ENCODE measurements around the gene DMRTA2.

Gene DMRTA2

DNA sequence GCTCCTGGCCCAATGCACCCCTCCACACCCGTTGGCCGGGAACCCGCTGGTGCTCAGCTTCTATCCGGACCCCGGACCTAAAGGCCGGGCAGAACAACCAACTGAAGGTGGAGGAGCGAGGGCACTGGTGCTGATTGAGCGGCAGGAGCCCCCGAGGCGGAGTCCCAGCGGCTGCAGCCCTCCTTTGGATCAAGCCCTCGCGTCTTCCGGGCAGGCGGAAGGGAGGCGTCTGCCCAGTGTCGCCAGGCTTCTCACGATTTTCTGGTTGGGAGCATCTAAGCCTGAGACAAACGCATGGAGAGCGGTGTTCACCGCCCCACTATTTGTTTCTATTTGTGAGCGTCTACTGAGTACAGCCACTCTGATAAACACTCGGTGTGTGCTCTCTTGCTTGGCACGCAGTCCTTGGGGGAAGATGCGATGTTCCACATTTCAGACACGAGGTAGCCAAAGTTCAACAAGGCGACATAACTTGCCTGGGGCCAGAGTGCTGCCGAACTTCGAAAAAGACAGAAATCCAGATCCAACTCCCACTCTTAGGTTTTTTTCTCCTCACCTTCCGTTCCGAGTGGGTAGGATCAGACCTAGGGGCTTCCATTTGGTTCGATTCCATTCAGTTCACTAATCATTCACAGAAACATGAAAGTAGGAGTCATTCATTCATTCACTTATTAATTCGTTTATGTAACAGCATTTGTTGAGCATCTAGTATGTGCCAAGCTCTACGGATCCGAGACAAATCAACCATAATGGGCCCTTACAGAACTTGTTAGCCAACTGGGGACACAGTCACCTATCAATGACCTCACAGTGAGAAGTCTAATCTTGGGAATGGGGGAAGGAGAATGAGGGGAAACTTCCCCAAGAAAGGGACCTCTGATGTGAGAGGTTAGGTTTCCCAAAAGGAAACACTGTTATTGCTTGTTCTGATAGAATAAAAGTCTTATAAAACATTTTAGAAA is 4.9 kb upstream of the DMRTA2 start:
- H3K4me3 Mint-ChIP-seq, result no peak overlapping the region
- H3K36me3 Mint-ChIP-seq (ENCODE audit: insufficient read depth), result peaks cover 10% of the 10 kb centered on the region

DNA sequence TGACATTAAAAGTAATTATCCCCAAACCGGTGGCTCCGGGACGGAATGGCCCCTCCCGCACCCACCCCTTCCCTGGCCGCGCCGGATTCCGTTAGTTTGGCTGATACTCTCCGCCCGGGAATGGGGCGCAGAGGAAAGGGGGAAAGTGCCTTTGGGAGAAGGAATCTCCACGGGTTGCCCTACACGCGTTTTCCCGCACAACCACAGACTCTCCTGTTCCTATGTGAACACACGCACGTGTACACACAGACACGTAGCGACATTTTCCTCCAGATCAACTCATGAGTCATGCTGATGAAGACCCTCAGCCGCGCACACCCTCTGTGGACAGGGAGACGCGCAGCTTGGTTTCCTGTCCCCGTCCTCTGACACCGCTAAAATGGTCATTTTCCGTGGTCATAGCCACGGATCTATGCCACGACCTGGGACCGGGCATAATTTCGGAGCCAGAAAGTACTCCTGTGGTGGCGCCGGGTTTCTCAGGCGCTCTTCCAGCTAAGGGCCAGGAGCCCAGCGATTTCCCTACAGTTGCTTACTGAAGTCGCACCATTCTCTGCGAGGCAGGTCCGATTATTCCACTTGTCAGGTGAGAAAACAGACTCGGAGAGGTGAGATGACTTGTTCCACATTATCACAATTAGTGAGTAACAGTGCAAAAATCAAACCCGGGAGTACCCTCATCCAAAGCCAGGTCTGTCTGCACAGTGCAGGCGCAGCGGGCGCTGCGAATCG is 4.0 kb upstream of the DMRTA2 start:
- ATAC-seq (replicated peaks; ENCODE audit: extremely low read depth, poor library complexity, severe bottlenecking) (no peak), DNase-seq (ENCODE audit: low spot score in 2 of 2) (no peak)
- Mint-ChIP-seq H3K4me3 (no peak overlapping the region), H3K4me1 (peaks cover 37% of the 10 kb centered on the region), H3K9me3 (no peaks in the 10 kb centered on the region), H3K36me3 (ENCODE audit: insufficient read depth) (peaks cover 10% of the 10 kb centered on the region), H3K27me3 (peaks cover 100% of the 10 kb centered on the region), H3K27ac (ENCODE audit: low read depth) (no peak overlapping the region)

More for the DNA sequence above, 4.9 kb upstream of the DMRTA2 start:
- peaks cover 96% of the 10 kb centered on the region for H3K27me3 Mint-ChIP-seq
- peaks cover 32% of the 10 kb centered on the region for H3K4me1 Mint-ChIP-seq
- DNase-seq (ENCODE audit: low spot score in 2 of 2) (no peak), ATAC-seq (replicated peaks; ENCODE audit: extremely low read depth, poor library complexity, severe bottlenecking) (no peak)
- H3K27ac Mint-ChIP-seq (ENCODE audit: low read depth), result no peak overlapping the region
- no peaks in the 10 kb centered on the region for H3K9me3 Mint-ChIP-seq

DNA sequence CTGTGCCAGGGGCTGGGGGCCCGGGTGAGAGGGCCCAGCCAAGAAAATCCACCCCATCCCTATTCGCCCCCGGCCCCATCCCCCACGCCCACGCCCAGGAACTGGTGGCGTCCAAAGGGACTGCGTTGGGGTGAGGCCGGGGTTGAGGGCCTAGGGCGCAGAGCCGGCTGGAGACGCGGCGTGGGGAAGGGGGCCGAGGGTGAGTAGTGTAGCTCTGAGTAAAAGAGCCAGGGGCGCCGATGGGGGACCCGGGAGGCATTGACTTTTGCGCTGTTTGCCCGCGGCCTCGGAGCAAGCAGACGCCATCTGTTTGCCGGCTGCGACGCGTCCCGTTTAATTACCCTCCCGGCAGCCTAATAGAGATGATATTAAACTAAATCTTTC is 3.5 kb upstream of the DMRTA2 start:
- Mint-ChIP-seq H3K36me3 (ENCODE audit: insufficient read depth) (peaks cover 10% of the 10 kb centered on the region), H3K27ac (ENCODE audit: low read depth) (no peak overlapping the region), H3K4me3 (no peak overlapping the region), H3K9me3 (no peaks in the 10 kb centered on the region), H3K4me1 (peaks cover 43% of the 10 kb centered on the region), H3K27me3 (peaks cover 100% of the 10 kb centered on the region)
- no peak for DNase-seq (ENCODE audit: low spot score in 2 of 2)
- no peak for ATAC-seq (replicated peaks; ENCODE audit: extremely low read depth, poor library complexity, severe bottlenecking)

GRCh38 chr1:50426108-50426700 is 3.0 kb upstream of the DMRTA2 start:
- Mint-ChIP-seq H3K9me3 (no peaks in the 10 kb centered on the region), H3K36me3 (ENCODE audit: insufficient read depth) (peaks cover 8% of the 10 kb centered on the region), H3K27ac (ENCODE audit: low read depth) (no peak overlapping the region), H3K27me3 (peaks cover 100% of the 10 kb centered on the region), H3K4me1 (peaks cover 45% of the 10 kb centered on the region), H3K4me3 (no peak overlapping the region)
- ATAC-seq (replicated peaks; ENCODE audit: extremely low read depth, poor library complexity, severe bottlenecking), result no peak
- DNase-seq (ENCODE audit: low spot score in 2 of 2), result no peak

DNA sequence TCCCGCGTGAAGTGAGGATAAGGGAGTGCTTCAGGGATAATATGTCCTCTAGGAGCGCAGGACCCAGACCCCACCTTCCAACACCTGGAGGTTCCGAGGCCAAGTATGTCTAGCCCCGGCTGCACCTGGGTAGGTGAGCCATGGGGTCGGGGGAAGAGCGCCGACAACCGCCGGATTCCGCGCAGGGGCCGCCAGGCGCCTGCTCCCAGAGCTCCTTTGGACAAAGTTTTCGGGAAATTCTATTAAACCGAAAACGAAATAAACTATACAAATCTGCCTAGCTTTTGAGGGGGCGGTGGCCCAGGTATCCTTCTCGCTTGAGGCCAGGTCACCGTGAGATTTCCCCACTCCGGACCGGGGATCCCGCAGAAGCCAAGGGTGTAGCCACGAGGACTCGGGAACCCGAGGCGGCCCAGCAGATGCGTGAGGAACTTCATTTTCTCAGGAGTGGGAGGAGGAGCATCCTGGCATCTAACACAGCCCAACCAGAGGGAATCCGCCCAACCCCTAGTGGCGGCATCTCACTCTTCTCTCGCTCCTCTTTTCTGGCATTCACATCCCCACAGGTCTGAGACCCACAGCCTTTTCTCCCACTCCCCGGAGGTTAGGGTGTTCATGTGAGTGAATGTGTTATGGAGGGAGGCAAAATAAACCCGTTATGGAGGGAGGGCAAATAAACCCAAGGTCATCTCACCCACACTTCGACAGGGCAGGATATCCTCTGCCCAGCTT is 2.3 kb upstream of the DMRTA2 start:
- Mint-ChIP-seq H3K4me1 (peaks cover 40% of the 10 kb centered on the region), H3K27ac (ENCODE audit: low read depth) (no peak overlapping the region), H3K36me3 (ENCODE audit: insufficient read depth) (peaks cover 5% of the 10 kb centered on the region), H3K9me3 (no peaks in the 10 kb centered on the region), H3K27me3 (peaks cover 97% of the 10 kb centered on the region), H3K4me3 (peak overlapping the region; percentile 76)
- ATAC-seq (replicated peaks; ENCODE audit: extremely low read depth, poor library complexity, severe bottlenecking) (no peak), DNase-seq (ENCODE audit: low spot score in 2 of 2) (no peak)

GRCh38 chr1:50424884-50425375 is 1.7 kb upstream of the DMRTA2 start:
- ATAC-seq (replicated peaks; ENCODE audit: extremely low read depth, poor library complexity, severe bottlenecking), result no peak
- H3K4me3 Mint-ChIP-seq, result peak overlapping the region; percentile 76
- H3K36me3 Mint-ChIP-seq (ENCODE audit: insufficient read depth), result peaks cover 4% of the 10 kb centered on the region
- no peak overlapping the region for H3K27ac Mint-ChIP-seq (ENCODE audit: low read depth)
- H3K4me1 Mint-ChIP-seq, result peaks cover 46% of the 10 kb centered on the region
- no peak for DNase-seq (ENCODE audit: low spot score in 2 of 2)
- H3K27me3 Mint-ChIP-seq, result peaks cover 97% of the 10 kb centered on the region
- H3K9me3 Mint-ChIP-seq, result no peaks in the 10 kb centered on the region

DNA sequence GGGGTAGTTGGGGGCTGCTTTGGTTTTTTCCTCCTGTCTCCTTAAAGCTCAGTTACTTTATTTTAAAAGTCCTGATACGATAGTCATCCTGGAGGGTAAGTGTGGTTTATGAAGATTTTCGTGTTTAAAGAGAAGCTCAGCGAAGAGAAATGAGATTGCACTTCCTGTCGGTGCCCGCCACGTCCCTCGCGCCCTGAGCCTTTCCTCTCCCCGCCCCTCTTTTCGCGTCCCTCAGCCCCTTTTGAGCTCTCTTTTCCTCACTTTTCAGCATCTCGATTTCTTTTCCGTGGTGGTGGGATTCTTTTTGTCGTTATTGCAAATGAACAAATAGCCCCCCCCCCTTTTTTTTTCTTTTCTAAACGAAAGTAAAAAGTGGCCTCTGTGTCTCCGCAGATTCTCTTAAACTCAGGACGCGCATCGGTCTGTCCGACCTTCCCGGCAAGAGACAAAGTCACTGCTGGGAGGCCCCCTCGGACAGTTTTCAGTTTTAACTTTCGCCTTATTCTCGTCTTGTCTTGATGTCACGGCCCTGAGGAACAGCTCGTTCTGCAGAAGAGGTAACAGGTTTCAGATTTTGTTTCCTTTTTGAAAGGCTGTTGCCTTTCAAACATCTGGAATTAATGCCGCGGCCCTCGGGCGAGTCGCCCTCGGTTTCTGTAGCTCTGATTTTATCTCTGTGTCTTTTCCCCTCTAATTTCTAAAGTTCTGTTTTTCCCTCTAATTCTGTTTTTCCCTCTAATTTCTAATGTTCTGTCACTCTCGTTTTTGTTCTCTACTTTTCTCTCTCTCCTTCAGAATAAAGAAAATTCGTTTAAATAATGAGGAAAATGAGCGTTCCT is 1.0 kb upstream of the DMRTA2 start:
- H3K9me3 Mint-ChIP-seq, result no peaks in the 10 kb centered on the region
- H3K27ac Mint-ChIP-seq (ENCODE audit: low read depth), result no peak overlapping the region
- ATAC-seq (replicated peaks; ENCODE audit: extremely low read depth, poor library complexity, severe bottlenecking) (no peak), DNase-seq (ENCODE audit: low spot score in 2 of 2) (no peak)
- H3K36me3 Mint-ChIP-seq (ENCODE audit: insufficient read depth), result peaks cover 4% of the 10 kb centered on the region
- H3K27me3 Mint-ChIP-seq, result peaks cover 97% of the 10 kb centered on the region
- H3K4me1 Mint-ChIP-seq, result peaks cover 51% of the 10 kb centered on the region
- peak overlapping the region; percentile 76 for H3K4me3 Mint-ChIP-seq

GRCh38 chr1:50423670-50424000 is 392 bp upstream of the DMRTA2 start:
- peaks cover 91% of the 10 kb centered on the region for H3K27me3 Mint-ChIP-seq
- DNase-seq (ENCODE audit: low spot score in 2 of 2), result no peak
- peaks cover 51% of the 10 kb centered on the region for H3K4me1 Mint-ChIP-seq
- no peak overlapping the region for H3K27ac Mint-ChIP-seq (ENCODE audit: low read depth)
- ATAC-seq (replicated peaks; ENCODE audit: extremely low read depth, poor library complexity, severe bottlenecking), result no peak
- peak overlapping the region; percentile 76 for H3K4me3 Mint-ChIP-seq
- H3K36me3 Mint-ChIP-seq (ENCODE audit: insufficient read depth), result peaks cover 4% of the 10 kb centered on the region
- H3K9me3 Mint-ChIP-seq, result no peaks in the 10 kb centered on the region

- Mint-ChIP-seq H3K4me1 (peaks cover 42% of the 10 kb centered on the region), H3K27ac (ENCODE audit: low read depth) (no peak overlapping the region), H3K36me3 (ENCODE audit: insufficient read depth) (peaks cover 2% of the 10 kb centered on the region), H3K4me3 (peak overlapping the region; percentile 28), H3K9me3 (no peaks in the 10 kb centered on the region), H3K27me3 (peaks cover 88% of the 10 kb centered on the region)
- no peak for ATAC-seq (replicated peaks; ENCODE audit: extremely low read depth, poor library complexity, severe bottlenecking)
- no peak for DNase-seq (ENCODE audit: low spot score in 2 of 2)
These were observed 633 bp downstream of the DMRTA2 start for GRCh38 chr1:50422675-50422945.

DNA sequence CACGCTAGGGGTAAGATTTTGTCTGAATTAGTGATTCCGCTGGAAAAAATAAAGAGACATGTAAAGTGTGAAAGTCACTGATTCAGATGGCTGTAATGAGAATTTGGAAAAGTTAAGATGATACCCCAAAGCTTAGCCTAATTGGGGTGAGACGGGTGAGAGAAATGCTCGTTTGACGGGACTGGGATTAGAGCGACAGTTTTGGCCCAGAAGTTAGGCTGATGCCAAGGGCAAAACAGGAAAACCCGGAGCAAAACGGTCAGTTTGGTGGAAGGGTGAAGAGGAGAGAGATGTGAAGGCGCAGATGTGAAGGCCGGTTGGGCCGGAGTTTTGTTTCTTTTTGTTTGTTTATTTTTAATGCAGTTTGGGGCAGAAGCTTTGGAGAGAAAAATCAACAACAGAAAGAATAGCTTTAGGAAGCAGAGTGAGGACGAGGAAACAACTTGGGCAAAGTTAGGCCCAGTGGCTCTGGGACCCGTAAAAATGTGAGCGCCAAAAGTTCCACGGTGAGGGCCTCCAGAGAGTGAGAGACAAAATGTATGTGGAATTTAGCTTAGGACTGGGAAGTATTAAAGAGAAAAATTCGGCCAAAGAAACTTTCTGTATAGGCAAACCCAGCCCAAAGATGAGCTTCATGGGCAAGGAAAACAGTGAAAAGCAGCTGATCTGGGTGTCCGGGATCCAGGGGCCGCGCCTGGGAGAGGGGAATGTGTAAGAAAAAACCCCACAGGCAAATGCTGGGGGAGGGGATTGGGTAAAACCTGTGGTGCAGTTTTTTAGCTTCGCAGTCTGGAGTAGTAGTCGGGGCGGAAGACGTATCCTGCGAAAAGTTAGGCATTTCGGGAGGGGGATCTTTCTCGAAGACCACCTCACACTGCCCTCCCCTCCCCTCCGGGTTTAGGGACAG is 1.2 kb downstream of the DMRTA2 start:
- no peaks in the 10 kb centered on the region for H3K9me3 Mint-ChIP-seq
- H3K4me1 Mint-ChIP-seq, result peaks cover 42% of the 10 kb centered on the region
- no peak for DNase-seq (ENCODE audit: low spot score in 2 of 2)
- H3K36me3 Mint-ChIP-seq (ENCODE audit: insufficient read depth), result no peaks in the 10 kb centered on the region
- peak overlapping the region; percentile 7 for H3K27ac Mint-ChIP-seq (ENCODE audit: low read depth)
- peaks cover 88% of the 10 kb centered on the region for H3K27me3 Mint-ChIP-seq
- no peak for ATAC-seq (replicated peaks; ENCODE audit: extremely low read depth, poor library complexity, severe bottlenecking)
- peak overlapping the region; percentile 28 for H3K4me3 Mint-ChIP-seq

DNA sequence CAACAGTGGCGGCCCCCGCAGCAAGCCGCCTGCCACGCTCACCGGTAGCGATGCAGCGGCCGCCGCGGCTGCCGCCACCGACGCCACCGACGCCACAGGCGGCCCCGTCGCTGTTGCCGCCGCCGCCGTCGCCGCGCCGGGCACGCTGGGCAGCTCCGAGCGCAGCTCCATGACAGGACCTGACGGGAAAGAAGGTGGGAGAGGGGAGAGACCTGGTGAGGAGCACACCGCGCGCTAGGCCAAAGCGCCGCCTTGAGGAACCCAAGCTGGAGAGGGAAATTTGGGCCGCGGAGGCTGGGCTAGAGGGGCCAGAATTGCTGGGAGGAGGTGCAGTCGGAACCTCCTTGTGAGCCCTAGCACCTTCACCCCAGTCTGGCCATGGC is 1.9 kb downstream of the DMRTA2 start:
- H3K36me3 Mint-ChIP-seq (ENCODE audit: insufficient read depth), result no peaks in the 10 kb centered on the region
- H3K27me3 Mint-ChIP-seq, result peaks cover 88% of the 10 kb centered on the region
- peaks cover 46% of the 10 kb centered on the region for H3K4me1 Mint-ChIP-seq
- H3K27ac Mint-ChIP-seq (ENCODE audit: low read depth), result peak overlapping the region; percentile 7
- ATAC-seq (replicated peaks; ENCODE audit: extremely low read depth, poor library complexity, severe bottlenecking) (no peak), DNase-seq (ENCODE audit: low spot score in 2 of 2) (no peak)
- H3K4me3 Mint-ChIP-seq, result peak overlapping the region; percentile 28
- no peaks in the 10 kb centered on the region for H3K9me3 Mint-ChIP-seq

Data from central memory CD8-positive, alpha-beta T cell (primary cell).